HG02973 (cell line): Measurements from ENCODE around the gene HMCN2.

Experiments used
- ATAC-seq: cut with Tn5 transposase; IDR thresholded peaks from one replicate; pipeline ENCODE4 v1.9.1; 2021; ENCODE audit warnings: moderate library complexity; ENCODE audit not compliant: unreplicated experiment

HMCN2 gene

DNA sequence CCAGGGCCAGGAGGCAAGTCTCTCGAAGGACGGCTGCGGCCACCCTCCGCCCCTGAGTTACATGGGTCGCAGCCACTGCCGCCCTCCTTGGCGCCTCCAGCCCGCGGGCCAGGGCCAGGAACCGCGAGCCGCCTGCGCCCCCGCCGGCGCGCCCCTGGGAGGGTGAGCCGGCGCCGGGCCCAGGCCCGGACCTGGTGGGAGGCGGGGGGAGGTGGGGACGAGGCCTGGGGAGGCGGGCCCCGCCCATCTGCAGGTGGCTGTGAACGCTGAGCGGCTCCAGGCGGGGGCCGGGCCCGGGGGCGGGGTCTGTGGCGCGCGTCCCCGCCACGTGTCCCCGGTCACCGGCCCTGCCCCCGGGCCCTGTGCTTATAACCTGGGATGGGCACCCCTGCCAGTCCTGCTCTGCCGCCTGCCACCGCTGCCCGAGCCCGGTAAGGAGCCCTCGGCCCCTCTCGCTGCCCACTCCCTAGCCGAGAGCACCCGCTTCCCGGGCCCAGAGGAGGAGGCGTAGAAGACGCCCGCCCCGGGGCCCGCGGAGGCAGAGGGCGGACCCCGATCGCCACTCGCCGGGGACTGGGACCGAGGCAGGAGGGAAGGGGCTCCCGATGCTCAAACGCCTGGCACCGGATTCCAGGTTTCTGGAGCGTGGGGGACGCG is 179.1 kb downstream of the HMCN2 start, which contains the start of gene ASS1:
Gene ASS1 (plus strand): TSS at position 397 of the 657 bp plus-strand sequence. CDS start 7,268 bp downstream, outside the sequence.
- no peak for ATAC-seq

DNA sequence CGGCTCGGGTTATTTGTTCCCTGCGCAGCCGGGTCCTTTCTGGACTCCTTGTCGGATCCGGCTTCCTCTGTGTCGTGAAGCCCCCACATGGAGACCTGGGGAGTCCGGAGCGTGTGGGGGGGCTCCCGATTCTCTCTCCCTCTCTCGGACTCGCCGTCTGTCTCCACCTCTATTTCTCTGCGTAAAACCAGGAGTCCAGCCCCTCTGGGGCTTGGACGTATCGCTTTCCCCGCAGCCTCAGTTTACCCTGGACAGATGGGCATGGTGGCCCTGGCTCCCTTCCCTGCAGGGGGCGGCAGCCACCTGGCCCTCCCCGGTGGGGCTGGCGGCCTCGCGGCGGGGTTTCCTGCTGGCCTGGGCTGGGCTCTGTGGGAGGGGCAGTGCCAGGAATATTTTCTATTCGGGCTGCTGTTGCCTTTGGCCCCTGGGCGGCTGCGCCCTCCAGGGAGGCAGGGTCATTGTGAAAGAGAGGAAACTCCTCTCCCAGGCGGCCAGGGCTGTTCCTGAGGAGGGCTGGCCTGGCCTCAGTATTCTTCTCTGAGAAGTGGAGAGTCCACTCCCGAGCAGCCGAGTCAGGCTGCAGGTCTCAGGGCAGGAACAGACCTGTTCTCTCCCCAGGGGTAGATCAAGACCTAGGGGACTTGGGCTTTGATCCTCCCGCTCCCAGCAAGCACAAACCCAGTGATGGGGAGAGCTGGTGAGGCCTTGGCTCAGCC is 179.9 kb downstream of the HMCN2 start:
- ATAC-seq = no peak

- no peak for ATAC-seq
These were observed 180.7 kb downstream of the HMCN2 start for GRCh38 chr9:130446101-130446861.

DNA sequence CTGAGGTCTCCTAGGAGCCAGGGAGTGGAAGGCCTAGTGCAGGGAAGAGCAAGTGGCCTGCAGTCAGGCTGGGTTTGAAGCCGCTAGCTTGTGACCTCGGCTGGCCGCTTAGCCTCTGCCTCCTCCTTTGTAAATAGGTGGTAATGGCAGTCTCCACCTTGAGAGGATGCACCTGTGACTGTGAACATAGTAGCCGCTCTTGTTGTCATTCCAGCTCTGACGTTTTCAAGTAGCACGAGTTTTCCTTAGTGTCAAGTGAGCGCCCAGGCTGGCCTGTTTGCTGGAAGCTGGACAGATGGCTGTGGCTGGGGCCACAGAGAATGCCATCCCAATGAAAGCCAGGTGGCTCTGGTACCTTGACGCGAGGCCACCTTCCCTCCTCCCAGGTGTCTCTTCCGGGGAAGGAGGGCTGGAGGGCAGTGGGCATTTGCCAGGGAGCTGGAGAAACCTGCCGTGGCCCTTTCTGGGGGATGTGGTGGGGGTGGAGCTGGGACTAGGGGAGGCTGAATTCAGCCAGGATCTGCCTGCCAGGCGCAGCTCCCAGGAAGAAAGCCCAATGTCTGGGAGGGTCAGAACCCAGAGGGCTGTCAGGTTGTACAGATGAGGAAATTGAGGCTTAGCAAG is 181.7 kb downstream of the HMCN2 start:
- ATAC-seq = no peak

DNA sequence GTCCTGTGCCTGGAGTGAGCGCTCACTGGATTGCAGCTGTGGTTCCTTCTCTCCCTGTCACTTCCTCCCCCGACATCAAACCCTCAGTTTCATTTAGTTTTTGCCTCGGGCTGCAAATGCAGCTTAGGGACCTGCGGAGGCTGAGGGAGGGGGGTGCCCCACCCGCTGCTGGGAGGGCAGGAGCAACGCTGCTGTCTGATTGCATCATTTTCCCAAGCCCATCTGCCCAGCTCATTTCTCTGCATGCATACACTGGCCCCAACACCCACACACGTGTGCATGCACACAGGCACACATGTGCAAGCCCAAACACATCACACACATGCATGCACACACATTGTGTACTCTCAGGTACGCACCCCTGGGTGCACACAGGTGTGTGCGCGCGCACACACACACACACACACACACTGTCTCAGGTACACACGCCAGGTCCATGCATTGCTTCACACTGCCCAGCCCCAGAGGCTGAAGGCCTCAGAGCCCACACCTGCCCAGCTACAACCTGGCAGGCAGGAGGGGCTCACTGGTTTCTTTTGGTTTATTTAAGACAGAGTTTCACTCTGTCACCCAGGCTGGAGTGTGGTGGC is 182.6 kb downstream of the HMCN2 start:
- no peak for ATAC-seq

GRCh38 chr9:130448771-130449603 is 183.4 kb downstream of the HMCN2 start:
- no peak for ATAC-seq

- no peak for ATAC-seq
These were observed 184.9 kb downstream of the HMCN2 start for GRCh38 chr9:130450344-130451003.

DNA sequence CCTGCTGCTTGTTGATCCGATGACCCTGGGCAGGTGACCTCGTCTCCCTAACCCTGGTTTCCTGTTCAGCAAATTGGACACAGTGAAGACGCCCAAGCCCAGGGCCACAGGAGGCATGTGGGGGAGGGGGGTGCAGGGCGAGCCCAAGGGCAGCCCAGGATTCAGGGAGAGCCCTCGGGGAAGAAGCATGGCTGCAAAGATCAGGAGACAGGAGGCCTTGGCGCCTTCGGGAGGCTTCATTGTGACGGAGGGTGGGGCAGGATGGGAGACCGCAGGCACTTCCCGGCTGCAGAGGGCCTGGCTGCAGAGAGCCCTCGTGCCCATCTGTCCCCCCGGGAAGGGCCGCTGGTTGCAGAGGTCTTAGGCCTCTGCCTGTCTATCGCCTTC is 185.4 kb downstream of the HMCN2 start:
- ATAC-seq = no peak

DNA sequence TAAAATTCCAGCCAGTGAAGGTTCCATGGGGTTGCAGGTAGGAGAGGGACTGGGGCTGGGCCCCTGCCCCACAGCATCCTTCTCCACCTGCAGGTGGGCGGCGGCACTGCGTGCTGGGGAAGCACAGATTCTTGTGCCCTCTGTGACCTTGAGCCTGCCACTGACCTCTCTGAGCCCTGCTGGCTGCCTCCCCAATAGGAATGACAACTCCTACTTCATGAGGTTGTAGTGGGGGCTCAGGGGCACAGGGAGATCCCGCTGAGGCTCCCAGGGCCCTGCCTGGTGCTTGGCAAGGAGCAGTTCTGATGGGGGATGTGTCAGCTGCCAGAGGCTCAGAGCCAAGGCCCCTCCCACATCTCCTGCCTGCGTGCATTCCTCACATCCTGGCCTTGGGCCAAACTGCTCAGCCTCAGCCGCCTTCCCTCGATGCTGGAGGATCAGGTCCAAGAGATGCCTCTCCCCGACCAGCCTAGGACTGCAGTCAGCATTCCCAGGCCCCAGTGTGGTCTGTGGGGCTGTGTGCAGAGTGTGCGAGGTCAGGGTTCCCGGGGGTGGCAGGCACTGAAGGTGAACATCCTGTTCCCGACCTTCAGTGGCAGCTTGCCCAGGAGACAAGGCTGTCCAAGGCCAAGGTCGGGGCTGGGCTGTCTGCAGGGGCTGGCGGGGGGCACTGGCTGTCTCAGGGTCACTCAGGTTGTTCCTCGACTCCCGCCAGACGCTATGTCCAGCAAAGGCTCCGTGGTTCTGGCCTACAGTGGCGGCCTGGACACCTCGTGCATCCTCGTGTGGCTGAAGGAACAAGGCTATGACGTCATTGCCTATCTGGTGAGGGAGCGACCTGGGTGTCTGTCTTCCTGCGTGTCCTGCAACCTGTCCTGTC is 186.2 kb downstream of the HMCN2 start:
- no peak for ATAC-seq

- ATAC-seq = no peak
These were observed 187.3 kb downstream of the HMCN2 start for GRCh38 chr9:130452835-130453234.

GRCh38 chr9:130453487-130453886 is 187.9 kb downstream of the HMCN2 start:
- ATAC-seq = no peak

- no peak for ATAC-seq
These were observed 188.7 kb downstream of the HMCN2 start for GRCh38 chr9:130454096-130454811.

GRCh38 chr9:130454812-130455325 is 189.3 kb downstream of the HMCN2 start:
- no peak for ATAC-seq

DNA sequence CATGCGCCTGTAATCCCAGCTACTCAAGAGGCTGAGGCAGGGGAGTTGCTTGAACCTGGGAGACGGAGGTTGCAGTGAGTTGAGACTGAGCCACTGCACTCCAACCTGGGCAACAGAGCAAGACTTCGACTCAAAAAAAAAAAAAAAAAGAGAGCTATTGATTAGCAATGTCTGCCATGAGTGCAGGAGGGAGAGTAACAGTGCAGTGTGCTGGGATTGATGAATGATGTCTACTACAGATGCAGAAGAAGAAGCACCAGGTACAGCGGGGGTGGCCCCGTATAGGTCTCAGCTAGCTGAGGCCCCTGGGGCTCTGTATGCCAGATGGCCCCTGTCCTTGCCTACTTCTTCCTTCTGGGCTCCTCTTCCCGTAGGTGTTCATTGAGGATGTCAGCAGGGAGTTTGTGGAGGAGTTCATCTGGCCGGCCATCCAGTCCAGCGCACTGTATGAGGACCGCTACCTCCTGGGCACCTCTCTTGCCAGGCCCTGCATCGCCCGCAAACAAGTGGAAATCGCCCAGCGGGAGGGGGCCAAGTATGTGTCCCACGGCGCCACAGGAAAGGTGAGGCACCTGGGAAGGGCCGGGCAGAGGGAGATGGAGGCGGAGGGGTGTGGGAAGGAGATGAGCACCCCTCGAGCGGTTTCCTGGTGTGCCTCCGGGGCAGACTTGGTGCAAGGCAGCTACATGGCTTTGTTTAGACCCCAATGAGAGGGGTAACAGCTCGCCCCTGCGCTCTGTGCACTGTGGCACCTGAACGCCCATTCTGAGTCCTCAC is 192.7 kb downstream of the HMCN2 start:
- no peak for ATAC-seq

DNA sequence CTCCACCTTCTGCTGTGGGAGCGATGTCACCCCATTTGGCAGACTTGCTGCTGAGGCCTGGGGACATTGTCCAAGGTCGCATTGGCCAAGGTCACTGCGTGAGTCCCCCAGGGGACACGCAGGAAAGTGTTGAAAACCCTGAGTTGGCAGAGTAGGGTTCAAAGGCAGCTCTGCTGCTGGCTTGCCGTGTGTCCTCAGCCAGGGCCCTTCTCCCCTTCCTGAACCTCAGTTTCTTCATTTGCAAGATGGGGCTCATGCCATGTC is 193.2 kb downstream of the HMCN2 start:
- no peak for ATAC-seq

- no peak for ATAC-seq
These were observed 193.6 kb downstream of the HMCN2 start for GRCh38 chr9:130459151-130459550.

GRCh38 chr9:130459941-130460669 is 194.5 kb downstream of the HMCN2 start:
- no peak for ATAC-seq
